ENCODE measurements around the gene PPP1R27. TPM values are rescaled to one million over a fixed set of nuclear protein-coding genes. Genes with fewer than 3 reads are reported as not detected.

PPP1R27 gene
- total and polyA plus RNA-seq, 9 of the 15 experiments (the other 6 are each of a cell fraction or from before 2014, with no cell fraction given): 0.29 to 6.9 (median 1.5) TPM; not detected in 2

GRCh38 chr17:81865733-81866439 is 31.0 kb upstream of the PPP1R27 start (continued):
- TF ChIP-seq ZBTB33 (CRISPR knock-in tag; IDR thresholded peaks at IDR 0.05) (peak; percentile 72), TEAD4 (IDR thresholded peaks at IDR 0.05; ENCODE audit: low read length) (no peak), TEAD4 (CRISPR knock-in tag; IDR thresholded peaks at IDR 0.05; ENCODE audit: borderline replicate concordance) (no peak), MAFF (IDR thresholded peaks at IDR 0.05; ENCODE audit: low read length) (no peak), CC2D1A (IDR thresholded peaks at IDR 0.05) (no peak), ZNF511 (CRISPR knock-in tag; IDR thresholded peaks at IDR 0.05) (no peak), PPARD (CRISPR knock-in tag; IDR thresholded peaks at IDR 0.05) (no peak), ZNF780A (CRISPR knock-in tag; IDR thresholded peaks at IDR 0.05) (no peak), TSC22D4 (tag; IDR thresholded peaks at IDR 0.05) (no peak), FOXP4 (CRISPR knock-in tag; IDR thresholded peaks at IDR 0.05; ENCODE audit: borderline replicate concordance) (no peak), CBFB (CRISPR knock-in tag; IDR thresholded peaks at IDR 0.05) (no peak), TAF15 (IDR thresholded peaks at IDR 0.05; ENCODE audit: low read depth, low read length) (peak; percentile 20; the same call in 1 of the 2 replicates), RERE (CRISPR knock-in tag; IDR thresholded peaks at IDR 0.05; ENCODE audit: borderline replicate concordance) (no peak), ZNF184 (CRISPR knock-in tag; IDR thresholded peaks at IDR 0.05) (no peak), FOXO4 (CRISPR knock-in tag; IDR thresholded peaks at IDR 0.05) (no peak), ZNF232 (CRISPR knock-in tag; IDR thresholded peaks at IDR 0.05) (no peak), BMI1 (IDR thresholded peaks at IDR 0.05; ENCODE audit: low read length) (no peak)
